IPS DF 19.7 (cell line): Measurements from ENCODE around the gene ZNF850.
"Not testable (repeated sequence)": the region's sequence is repeated elsewhere in the genome, so short reads cannot be mapped to it uniquely, and the experiment has no call there.

Source experiments
- DNase-seq: peaks from one replicate; pipeline ENCODE4 v3.0.0-alpha.2; 2013; ENCODE audit warnings: low read depth, low spot score

The ZNF850 gene

GRCh38 chr19:36772311-36773222 is at the start of gene ZNF850:
Gene ZNF850 (minus strand): TSS chr19:36772807. CDS start chr19:36762606, 10,201 bp downstream.
- peak; percentile 82 for DNase-seq

DNA sequence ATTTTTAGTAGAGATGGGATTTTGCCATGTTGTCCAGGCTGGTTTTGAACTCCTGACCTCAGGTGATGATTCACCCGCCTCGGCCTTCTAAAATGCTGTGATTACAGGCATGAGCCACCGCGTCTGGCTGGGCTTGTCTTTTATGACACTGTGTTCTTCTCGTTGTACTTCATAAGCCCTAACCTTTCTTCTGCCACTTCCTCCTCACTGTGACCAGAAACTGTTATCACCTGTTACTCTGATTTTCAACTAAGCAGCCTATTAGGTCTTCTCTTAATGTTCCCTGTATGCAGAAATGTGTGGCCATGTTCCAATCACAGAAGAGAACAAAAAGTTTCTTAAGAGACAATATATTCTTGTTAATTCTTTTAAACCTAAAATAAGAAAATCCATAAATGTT is 49.2 kb upstream of the ZNF850 start:
- DNase-seq = no peak

- DNase-seq = no peak
Observed at GRCh38 chr19:36819130-36819630, 46.6 kb upstream of the ZNF850 start.

- no peak for DNase-seq
Observed at GRCh38 chr19:36807029-36807428, 34.4 kb upstream of the ZNF850 start.

GRCh38 chr19:36805364-36805763 is 32.8 kb upstream of the ZNF850 start:
- DNase-seq = no peak

DNA sequence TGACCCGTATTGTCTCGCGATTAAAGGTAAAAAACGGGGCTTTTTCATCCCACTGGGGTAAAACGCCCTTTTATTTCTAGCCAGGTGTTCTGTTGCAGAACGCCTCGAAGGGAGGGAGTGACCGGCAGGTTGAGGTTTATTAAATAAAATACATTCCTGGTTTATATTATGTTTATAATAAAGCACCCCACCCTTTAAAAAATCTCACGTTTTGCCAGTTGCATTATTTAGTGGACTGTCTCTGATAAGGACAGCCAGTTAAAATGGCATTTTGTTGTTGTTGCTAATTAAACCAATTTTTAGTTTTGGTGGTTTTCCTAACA is 25.1 kb upstream of the ZNF850 start:
- DNase-seq = peak; percentile 23

- no peak for DNase-seq
Observed at GRCh38 chr19:36796714-36796992, 24.0 kb upstream of the ZNF850 start.

- peak; percentile 61 for DNase-seq
Observed at GRCh38 chr19:36791420-36792141, 19.0 kb upstream of the ZNF850 start.

DNA sequence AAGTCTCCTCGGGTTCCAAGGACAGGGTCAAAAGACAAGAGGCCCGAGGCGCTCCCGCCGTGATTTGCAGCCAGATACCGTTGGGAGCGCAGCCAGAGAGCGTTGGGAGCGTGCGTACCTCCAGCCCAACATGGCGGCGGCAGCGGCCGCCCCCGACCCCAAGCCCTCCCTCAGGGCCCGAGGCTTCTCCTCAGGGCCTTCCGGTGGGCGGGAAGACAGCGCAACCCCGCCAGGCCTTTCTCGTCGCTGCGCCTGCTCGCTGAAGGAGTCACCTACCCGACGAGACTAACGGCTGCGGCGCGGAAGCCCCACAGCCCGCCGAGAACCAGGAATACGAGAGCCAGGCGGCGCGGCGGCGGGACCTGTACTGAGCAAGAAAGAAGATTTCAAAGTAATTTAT is 3.2 kb upstream of the ZNF850 start:
- DNase-seq = no peak

DNA sequence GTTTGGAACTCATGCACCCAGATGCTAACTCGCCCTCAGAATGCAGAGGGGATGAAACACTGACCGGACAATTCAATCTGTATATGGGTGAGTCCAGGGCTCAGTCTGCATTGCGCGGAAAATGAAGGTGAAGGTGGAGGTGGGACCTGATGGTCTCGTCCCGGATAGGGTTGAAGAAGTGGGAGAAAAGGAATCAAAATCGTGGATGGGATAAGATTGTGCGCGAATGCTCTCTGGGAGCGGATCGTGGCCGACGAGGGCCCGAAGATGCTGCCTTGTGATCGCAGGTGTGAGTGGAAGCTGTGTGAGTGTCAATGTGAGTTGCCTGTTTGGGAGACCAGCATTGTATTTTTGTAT is 594 bp upstream of the ZNF850 start:
- no peak for DNase-seq

- peak; percentile 84 for DNase-seq
Observed at GRCh38 chr19:36771261-36772231, 1.1 kb downstream of the ZNF850 start.

GRCh38 chr19:36750066-36750691 is 22.4 kb downstream of the ZNF850 start:
- no peak for DNase-seq

DNA sequence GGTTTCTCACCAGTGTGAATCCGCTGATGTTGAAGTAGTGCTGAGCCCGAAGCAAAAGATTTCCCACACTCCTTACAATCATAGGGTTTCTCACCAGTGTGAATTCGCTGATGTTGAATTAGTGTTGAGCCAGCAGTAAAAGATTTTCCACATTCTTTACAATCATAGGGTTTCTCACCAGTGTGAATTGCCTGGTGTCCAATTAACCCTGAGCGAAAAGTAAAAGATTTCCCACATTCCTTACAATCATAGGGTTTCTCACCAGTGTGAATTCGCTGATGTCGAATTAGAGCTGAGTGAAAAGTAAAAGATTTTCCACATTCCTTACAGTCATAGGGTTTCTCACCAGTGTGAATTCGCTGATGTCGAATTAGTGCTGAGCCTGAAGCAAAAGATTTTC is 23.0 kb downstream of the ZNF850 start:
- DNase-seq = not testable (repeated sequence)

DNA sequence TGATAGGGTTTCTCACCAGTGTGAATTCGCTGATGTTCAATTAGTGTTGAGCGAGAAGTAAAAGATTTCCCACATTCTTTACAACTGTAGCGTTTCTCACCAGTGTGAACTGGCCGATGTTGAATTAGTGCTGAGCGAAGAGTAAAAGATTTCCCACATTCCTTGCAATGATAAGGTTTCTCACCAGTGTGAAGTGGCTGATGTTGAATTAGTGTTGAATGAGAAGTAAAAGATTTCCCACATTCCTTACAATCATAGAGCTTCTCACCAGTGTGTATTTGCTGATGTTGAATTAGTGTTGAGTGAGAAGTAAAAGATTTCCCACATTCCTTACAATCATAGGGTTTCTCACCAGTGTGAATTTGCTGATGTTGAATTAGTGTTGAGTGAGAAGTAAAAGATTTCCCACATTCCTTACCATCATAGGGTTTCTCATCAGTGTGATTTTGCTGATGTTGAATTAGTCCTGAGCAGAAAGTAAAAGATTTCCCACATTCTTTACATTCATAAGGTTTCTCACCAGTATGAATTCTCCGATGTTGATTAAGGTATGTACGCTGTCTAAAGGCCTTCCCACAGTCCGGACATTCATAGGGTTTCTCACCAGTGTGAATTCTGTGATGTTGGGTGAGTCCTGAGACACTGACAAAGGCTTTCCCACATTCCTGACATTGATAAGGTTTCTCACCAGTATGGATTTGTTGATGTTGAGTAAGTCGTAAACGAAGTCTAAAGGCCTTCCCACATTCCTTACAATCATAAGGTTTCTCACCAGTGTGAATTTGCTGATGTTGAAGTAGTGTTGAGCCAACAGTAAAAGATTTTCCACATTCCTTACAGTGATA is 24.0 kb downstream of the ZNF850 start:
- no peak for DNase-seq

DNA sequence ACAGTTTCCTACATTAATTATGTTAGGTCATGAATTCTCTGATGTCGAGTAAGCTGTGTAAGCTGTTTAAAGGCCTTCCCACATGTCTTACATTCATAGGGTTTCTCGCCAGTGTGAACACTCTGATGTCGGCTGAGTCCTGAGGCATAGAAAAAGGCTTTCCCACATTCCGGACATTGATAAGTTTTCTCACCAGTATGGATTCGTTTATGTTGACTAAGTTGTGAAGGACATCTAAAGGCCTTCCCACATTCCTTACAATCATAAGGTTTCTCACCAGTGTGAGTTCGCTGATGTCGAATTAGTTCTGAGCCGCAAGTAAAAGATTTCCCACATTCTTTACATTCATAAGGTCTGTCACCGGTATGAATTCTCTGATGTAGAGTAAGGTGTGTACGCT is 24.9 kb downstream of the ZNF850 start:
- no peak for DNase-seq

GRCh38 chr19:36745870-36746269 is 26.7 kb downstream of the ZNF850 start:
- DNase-seq = no peak

GRCh38 chr19:36736166-36736565 is 36.4 kb downstream of the ZNF850 start:
- DNase-seq = not testable (repeated sequence)

DNA sequence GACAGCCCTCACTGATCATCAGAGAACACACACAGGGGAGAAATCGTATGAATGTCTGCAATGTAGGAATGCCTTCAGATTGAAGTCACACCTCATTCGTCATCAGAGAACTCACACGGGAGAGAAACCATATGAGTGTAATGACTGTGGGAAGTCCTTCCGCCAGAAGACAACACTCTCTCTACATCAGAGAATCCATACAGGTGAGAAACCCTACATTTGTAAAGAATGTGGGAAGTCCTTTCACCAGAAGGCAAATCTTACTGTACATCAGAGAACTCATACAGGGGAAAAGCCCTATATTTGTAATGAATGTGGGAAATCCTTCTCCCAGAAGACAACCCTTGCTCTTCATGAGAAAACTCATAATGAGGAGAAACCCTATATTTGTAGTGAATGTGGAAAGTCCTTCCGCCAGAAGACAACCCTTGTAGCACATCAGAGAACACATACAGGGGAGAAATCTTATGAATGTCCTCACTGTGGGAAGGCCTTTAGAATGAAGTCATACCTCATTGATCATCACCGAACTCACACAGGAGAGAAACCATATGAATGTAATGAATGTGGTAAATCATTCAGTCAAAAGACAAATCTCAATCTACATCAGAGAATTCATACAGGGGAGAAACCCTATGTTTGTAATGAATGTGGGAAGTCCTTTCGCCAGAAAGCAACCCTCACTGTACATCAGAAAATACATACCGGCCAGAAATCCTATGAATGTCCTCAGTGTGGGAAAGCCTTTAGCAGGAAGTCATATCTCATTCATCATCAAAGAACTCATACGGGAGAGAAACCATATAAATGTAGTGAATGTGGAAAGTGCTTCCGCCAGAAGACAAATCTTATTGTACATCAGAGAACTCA is 52.7 kb downstream of the ZNF850 start:
- no peak for DNase-seq

- DNase-seq = no peak
Observed at GRCh38 chr19:36709423-36709822, 63.2 kb downstream of the ZNF850 start.

DNA sequence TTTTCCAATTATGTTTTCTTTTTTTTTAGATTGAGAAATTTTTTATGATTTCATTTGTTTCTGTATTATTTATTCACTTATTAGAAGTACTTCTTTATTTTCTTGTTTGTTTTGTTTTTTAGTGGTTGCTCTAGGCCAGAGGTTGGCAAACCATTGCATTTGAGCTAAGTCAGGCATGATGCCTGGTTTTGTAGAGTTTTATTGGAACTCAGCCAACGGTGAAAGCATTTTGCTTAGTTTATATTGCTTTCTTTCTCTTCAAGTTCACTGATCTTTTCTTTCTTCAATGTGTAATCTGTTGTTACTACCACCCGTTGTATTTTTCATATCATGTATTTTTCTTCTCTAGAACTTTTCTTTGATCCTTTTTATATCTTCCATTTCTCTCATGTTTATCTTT is 65.5 kb downstream of the ZNF850 start:
- no peak for DNase-seq
